T-helper 1 cell treated with Interleukin-12 subunit alpha and Interleukin-12 subunit beta and Interleukin-4 antibody, amounts not matched to agents 30 μg/mL and 1 μg/mL, for 36 hours (primary cell): ENCODE results near the gene IMP4.

Experiments
- H3K27ac Mint-ChIP-seq: one replicate; pipeline ENCODE4 v1.8.0; 2021; ENCODE audit warnings: mild to moderate bottlenecking, mixed read lengths
- H3K27me3 Mint-ChIP-seq: one replicate; pipeline ENCODE4 v1.8.0; 2021; ENCODE audit warnings: low read depth, mixed read lengths
- H3K36me3 Mint-ChIP-seq: one replicate; pipeline ENCODE4 v1.8.0; 2021; ENCODE audit warnings: low read depth, mixed read lengths
- H3K4me1 Mint-ChIP-seq: one replicate; pipeline ENCODE4 v1.8.0; 2021; ENCODE audit warnings: low read depth, mixed read lengths
- H3K4me3 Mint-ChIP-seq: one replicate; pipeline ENCODE4 v1.8.0; 2021; ENCODE audit warnings: mild to moderate bottlenecking, moderate library complexity, mixed read lengths
- H3K9me3 Mint-ChIP-seq: one replicate; pipeline ENCODE4 v1.8.0; 2021; ENCODE audit warnings: mixed read lengths

IMP4 gene

DNA sequence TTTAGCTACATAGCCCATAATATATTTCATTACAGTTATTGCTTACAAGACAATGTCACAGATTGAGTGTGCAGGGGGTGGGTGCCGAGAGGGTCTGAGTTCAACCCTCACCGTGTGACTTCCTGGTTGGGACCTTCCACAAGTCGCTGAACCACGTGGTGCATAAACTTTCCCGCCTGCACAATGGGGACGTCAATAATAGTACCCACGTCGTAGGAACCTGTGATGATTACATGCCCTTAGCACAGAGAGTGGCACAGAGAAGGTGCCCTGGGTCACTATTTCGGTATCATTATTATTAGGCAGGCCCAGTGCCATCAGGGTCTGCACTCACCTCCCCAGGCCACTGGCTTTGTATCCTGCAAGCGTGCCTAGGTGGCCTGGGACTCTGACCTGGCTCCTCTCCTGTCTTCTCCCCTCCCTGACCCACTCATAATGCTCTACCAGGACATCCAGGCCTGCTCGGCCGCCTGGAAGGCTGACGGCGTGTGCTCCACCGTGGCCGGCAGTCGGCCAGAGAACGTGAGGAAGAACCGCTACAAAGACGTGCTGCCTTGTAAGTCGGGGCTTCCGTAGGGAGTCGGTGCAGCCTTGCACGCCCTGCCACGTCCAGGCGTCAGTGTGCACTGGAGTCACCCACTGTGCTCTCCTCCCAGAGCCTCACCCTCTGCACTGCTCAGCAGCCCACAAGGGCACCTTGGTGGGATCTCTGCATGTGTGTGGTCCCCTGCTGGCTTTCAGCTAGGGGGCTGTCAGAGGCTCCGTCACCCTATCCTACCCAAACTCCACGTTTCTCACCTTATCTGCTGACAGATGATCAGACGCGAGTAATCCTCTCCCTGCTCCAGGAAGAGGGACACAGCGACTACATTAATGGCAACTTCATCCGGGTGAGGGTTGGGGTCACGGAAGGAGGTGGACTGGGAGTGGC, 16.0 kb downstream of the IMP4 start:
- Mint-ChIP-seq H3K4me1 (peaks cover 9% of the 10 kb centered on the region), H3K27ac (no peak overlapping the region), H3K9me3 (no peaks in the 10 kb centered on the region), H3K4me3 (no peak overlapping the region), H3K27me3 (peaks cover 6% of the 10 kb centered on the region), H3K36me3 (no peaks in the 10 kb centered on the region)

DNA sequence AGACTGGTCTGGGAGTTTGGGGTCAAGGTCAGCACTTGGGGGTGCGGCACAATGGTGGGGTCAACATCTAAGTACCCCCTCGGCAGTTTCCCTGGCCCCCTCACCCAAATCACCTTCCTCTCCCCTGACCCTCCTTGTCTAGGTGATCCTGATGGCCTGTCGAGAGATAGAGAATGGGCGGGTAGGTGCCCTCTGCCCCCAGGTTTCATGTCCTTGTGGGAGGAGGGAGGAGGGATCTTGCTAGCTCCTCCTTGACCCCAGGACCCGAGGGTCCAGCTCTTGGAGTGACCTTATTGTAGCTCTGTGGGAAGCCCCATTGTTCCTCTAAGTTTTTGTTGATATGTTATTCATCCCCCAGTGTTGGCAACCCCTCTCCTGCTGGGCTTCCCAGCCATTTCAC, 16.8 kb downstream of the IMP4 start:
- Mint-ChIP-seq H3K27ac (no peak overlapping the region), H3K27me3 (peaks cover 6% of the 10 kb centered on the region), H3K9me3 (no peaks in the 10 kb centered on the region), H3K4me3 (no peak overlapping the region), H3K4me1 (peaks cover 6% of the 10 kb centered on the region), H3K36me3 (no peaks in the 10 kb centered on the region)

DNA sequence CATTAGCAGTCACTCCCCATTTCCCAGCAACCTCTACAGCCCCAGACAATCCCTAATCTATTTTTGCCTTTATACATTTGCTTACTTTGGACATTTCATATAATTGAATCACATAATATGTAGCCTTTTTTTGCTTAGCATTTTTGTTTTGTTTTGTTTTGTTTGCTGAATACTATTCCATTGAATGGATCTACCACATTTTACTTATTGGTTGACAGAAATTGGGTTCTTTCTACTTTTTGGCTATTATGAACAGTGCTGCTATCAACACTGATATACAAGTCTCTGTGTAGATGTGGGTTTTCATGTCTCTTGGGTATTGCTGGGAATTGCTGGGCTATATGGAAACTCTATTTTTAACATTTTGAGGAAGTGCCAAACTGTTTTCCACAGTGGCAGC, 20.8 kb downstream of the IMP4 start:
- Mint-ChIP-seq H3K27ac (no peak overlapping the region), H3K4me1 (no peaks in the 10 kb centered on the region), H3K27me3 (peaks cover 12% of the 10 kb centered on the region), H3K36me3 (no peaks in the 10 kb centered on the region), H3K4me3 (no peak overlapping the region), H3K9me3 (no peaks in the 10 kb centered on the region)

DNA sequence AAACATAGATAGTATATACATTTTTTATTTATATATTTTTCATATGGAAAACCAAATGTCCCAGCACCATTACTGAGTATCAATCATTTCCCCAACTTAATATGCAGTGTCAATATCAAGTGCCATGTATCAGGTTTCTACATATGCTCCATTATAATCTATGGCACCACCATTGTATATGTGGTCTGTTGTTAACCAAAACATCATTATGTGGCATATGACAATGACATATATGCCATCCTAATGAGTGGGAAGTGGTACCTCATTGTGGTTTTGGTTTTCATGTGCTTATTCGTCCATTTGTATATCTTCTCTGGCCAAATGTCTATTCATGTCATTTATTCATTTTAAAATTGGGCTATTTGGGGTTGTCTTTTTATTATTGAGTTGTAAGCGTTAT, 22.4 kb downstream of the IMP4 start:
- Mint-ChIP-seq H3K27me3 (peaks cover 12% of the 10 kb centered on the region), H3K27ac (no peak overlapping the region), H3K9me3 (no peaks in the 10 kb centered on the region), H3K4me1 (peaks cover 6% of the 10 kb centered on the region), H3K4me3 (no peak overlapping the region), H3K36me3 (peaks cover 1% of the 10 kb centered on the region)

DNA sequence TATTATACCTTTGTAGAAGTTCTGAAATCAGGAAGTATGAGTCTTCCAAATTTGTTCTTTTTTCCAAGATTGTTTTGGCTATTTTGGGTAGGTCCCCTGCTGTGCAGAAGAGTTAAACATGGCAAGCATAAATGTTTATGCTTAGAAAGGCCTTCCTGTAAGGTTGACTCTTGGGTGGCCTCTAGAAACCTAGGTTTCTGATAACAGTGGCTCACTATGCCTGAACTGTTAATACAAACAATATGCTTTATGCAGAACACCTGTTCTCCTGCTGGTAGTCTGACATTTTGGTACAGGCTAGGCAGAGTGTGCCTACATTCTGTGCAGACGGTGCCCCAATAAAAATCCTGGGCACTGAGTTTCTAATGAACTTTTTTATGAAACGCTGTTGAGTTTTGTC, 23.3 kb downstream of the IMP4 start:
- peaks cover 1% of the 10 kb centered on the region for H3K36me3 Mint-ChIP-seq
- peaks cover 15% of the 10 kb centered on the region for H3K4me1 Mint-ChIP-seq
- peaks cover 12% of the 10 kb centered on the region for H3K27me3 Mint-ChIP-seq
- H3K9me3 Mint-ChIP-seq: no peaks in the 10 kb centered on the region
- no peak overlapping the region for H3K4me3 Mint-ChIP-seq
- no peak overlapping the region for H3K27ac Mint-ChIP-seq

DNA sequence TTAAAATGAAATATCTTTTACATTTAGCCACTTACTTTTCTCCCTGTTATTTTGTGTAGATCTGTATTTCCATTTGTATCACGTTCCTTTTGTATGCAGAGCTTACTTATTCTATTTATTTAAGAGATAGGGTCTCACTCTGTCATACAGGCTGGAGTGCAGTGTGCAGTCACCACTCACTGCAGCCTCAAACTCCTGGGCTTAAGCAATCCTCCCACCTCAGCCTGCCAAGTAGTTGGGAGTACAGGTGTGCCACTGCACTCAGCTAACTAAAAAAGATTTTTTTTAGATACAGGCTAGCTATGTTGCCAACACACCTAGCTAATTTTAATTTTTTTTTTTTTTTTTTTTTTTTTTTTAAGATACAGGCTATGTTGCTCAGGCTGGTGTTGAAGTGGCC, 24.0 kb downstream of the IMP4 start:
- no peaks in the 10 kb centered on the region for H3K9me3 Mint-ChIP-seq
- H3K36me3 Mint-ChIP-seq: peaks cover 1% of the 10 kb centered on the region
- H3K4me1 Mint-ChIP-seq: peaks cover 20% of the 10 kb centered on the region

DNA sequence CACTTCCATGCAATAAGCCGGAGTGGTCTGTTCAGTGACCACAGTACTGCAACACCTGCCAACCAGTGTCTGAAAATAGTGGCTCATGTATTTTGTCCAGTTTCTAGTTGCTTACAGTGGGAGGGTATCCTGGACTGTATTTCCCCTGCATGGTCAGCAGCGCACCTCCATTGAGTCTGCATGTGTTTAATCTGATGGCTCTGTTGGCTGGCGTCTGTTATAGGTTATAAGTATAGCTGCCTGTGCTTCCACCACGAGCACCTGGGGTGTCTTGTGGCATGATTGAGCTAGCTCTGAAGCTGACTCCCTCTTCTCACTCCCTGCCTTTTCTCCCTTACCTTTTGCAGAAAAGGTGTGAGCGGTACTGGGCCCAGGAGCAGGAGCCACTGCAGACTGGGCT, 26.1 kb downstream of the IMP4 start:
- H3K4me1 Mint-ChIP-seq: peaks cover 28% of the 10 kb centered on the region
- H3K27ac Mint-ChIP-seq: no peak overlapping the region
- no peak overlapping the region for H3K4me3 Mint-ChIP-seq

More for the DNA sequence above, 24.0 kb downstream of the IMP4 start:
- peaks cover 8% of the 10 kb centered on the region for H3K27me3 Mint-ChIP-seq
- no peak overlapping the region for H3K27ac Mint-ChIP-seq
- H3K4me3 Mint-ChIP-seq: no peak overlapping the region

GRCh38 chr2:130369311-130369964, 26.7 kb downstream of the IMP4 start:
- peaks cover 6% of the 10 kb centered on the region for H3K27me3 Mint-ChIP-seq
- H3K36me3 Mint-ChIP-seq: peaks cover 10% of the 10 kb centered on the region
- H3K4me1 Mint-ChIP-seq: peaks cover 30% of the 10 kb centered on the region
- H3K9me3 Mint-ChIP-seq: no peaks in the 10 kb centered on the region
- H3K4me3 Mint-ChIP-seq: no peak overlapping the region
- no peak overlapping the region for H3K27ac Mint-ChIP-seq

More for the DNA sequence above, 26.1 kb downstream of the IMP4 start:
- H3K9me3 Mint-ChIP-seq: no peaks in the 10 kb centered on the region
- H3K36me3 Mint-ChIP-seq: peaks cover 8% of the 10 kb centered on the region
- H3K27me3 Mint-ChIP-seq: peaks cover 6% of the 10 kb centered on the region

DNA sequence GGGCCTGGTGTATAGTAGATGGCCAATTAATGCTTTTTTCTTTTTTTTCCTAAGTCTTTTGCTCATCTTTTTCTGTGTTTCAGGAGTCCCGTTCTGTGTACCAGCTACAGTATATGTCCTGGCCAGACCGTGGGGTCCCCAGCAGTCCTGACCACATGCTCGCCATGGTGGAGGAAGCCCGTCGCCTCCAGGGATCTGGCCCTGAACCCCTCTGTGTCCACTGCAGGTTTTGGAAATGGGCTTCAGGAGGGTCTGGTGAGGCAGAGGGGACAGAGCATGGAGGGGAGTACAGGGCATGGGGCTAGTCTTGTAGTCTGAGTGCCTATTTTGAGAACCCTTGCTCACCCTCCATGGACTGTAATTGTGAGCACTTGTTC, 27.3 kb downstream of the IMP4 start:
- H3K36me3 Mint-ChIP-seq: peaks cover 12% of the 10 kb centered on the region
- H3K27ac Mint-ChIP-seq: peak overlapping the region; percentile 97
- peak overlapping the region; percentile 26 for H3K4me3 Mint-ChIP-seq
- H3K27me3 Mint-ChIP-seq: peaks cover 6% of the 10 kb centered on the region
- H3K9me3 Mint-ChIP-seq: no peaks in the 10 kb centered on the region
- H3K4me1 Mint-ChIP-seq: peaks cover 32% of the 10 kb centered on the region

DNA sequence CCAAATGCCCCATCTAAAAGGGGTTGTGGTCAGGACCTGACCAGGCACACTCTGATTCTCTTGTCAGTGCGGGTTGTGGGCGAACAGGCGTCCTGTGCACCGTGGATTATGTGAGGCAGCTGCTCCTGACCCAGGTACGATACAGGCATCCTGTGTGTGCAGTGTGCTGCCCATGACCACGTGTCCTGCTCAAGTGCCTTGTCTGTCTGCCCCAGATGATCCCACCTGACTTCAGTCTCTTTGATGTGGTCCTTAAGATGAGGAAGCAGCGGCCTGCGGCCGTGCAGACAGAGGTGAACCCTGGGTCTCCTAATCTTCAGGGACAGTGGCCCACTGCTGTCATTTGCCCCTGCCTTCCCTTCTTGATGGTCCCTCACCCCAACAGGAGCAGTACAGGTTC, 27.8 kb downstream of the IMP4 start:
- peak overlapping the region; percentile 97 for H3K27ac Mint-ChIP-seq
- H3K27me3 Mint-ChIP-seq: peaks cover 3% of the 10 kb centered on the region
- no peaks in the 10 kb centered on the region for H3K9me3 Mint-ChIP-seq
- H3K4me3 Mint-ChIP-seq: peak overlapping the region; percentile 97
- H3K36me3 Mint-ChIP-seq: peaks cover 17% of the 10 kb centered on the region
- peaks cover 36% of the 10 kb centered on the region for H3K4me1 Mint-ChIP-seq

GRCh38 chr2:130371723-130372054, 29.0 kb downstream of the IMP4 start:
- Mint-ChIP-seq H3K27ac (peak overlapping the region; percentile 97), H3K4me1 (peaks cover 47% of the 10 kb centered on the region), H3K4me3 (peak overlapping the region; percentile 97), H3K36me3 (peaks cover 25% of the 10 kb centered on the region), H3K27me3 (no peaks in the 10 kb centered on the region), H3K9me3 (peaks cover 4% of the 10 kb centered on the region)

- H3K9me3 Mint-ChIP-seq: peaks cover 4% of the 10 kb centered on the region
- peak overlapping the region; percentile 97 for H3K27ac Mint-ChIP-seq
- peak overlapping the region; percentile 97 for H3K4me3 Mint-ChIP-seq
- H3K4me1 Mint-ChIP-seq: peaks cover 53% of the 10 kb centered on the region
- H3K27me3 Mint-ChIP-seq: no peaks in the 10 kb centered on the region
- H3K36me3 Mint-ChIP-seq: peaks cover 29% of the 10 kb centered on the region
Measured at GRCh38 chr2:130372055-130372832, 29.5 kb downstream of the IMP4 start.

- Mint-ChIP-seq H3K4me1 (peaks cover 58% of the 10 kb centered on the region), H3K4me3 (peak overlapping the region; percentile 97), H3K27ac (peak overlapping the region; percentile 81), H3K27me3 (no peaks in the 10 kb centered on the region), H3K36me3 (peaks cover 32% of the 10 kb centered on the region), H3K9me3 (peaks cover 4% of the 10 kb centered on the region)
Measured at GRCh38 chr2:130372833-130373807, 30.4 kb downstream of the IMP4 start.
